ENCODE results near the gene ZNF550.
"Not testable (repeated sequence)": the region's sequence is repeated elsewhere in the genome, so short reads cannot be mapped to it uniquely, and the experiment has no call there.

Gene ZNF550

GRCh38 chr19:57527136-57527881 is 32.4 kb downstream of the ZNF550 start, which contains the start of gene ZNF549:
ZNF549 (plus strand) TSS chr19:57527356; CDS start chr19:57527574, 218 bp downstream.
- peak; percentile 89 for DNase-seq

GRCh38 chr19:57518021-57518420 is 41.6 kb downstream of the ZNF550 start:
- DNase-seq, result not testable (repeated sequence)

- DNase-seq, result no peak
These were observed 44.4 kb downstream of the ZNF550 start for GRCh38 chr19:57515255-57515654.

GRCh38 chr19:57512845-57513244 is 46.8 kb downstream of the ZNF550 start:
- no peak for DNase-seq

DNA sequence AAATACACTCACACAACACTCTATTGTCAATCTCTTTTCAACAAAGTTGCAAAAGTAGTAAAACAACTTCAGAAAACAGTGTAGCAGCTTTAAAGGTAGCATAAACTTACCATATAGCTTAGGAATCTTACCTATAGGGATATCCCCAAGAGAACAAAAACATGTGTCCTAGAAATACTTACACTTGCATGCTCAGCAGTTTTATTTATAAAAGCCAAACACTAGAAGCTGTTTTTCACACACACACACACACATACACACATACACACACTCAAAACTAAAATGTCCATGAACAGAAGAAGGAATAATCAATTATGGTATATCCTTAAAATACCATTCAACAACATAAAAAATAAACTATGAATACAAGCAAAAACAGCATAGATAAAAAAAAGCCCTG is 48.2 kb downstream of the ZNF550 start:
- no peak for DNase-seq

GRCh38 chr19:57506163-57506562 is 53.5 kb downstream of the ZNF550 start:
- no peak for DNase-seq

GRCh38 chr19:57500400-57500799 is 59.3 kb downstream of the ZNF550 start:
- DNase-seq, result not testable (repeated sequence)

DNA sequence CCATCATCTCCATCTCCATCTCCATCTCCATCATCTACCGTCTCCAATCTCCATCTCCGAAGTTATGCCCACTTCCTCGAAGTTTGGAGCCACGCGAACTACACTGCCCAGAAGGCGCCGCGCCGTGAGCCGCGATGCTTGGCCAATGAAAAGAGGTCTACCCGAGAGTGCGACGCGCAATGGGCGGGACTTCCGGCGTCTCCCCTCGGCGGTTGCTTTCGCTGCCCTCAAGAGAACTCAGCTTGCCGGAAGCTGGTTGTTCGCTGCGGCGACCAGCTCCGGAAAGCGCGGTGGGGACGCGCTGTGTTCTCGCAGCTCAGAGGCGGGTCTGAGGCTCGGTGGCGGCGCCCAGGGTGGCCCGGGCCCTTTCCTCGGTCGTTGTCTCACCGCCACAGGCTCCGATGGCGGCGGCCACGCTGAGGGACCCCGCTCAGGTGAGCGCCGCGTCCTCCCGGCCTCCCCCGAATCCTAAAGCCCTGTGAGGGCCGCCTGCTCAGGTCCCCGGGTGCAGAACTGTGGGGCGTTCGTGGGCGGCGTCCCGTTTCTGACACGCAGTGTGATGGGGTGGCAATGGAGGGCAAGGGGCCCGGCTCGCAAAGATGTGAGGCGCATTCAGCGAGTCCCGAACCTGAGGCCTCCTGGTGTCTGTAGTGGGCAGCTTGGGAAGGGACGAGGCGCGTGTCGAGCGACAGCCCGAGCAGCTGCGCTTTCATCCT is 59.8 kb downstream of the ZNF550 start, which contains the start of gene ZNF773:
ZNF773 (plus strand) TSS at position 259 of the 716 bp plus-strand sequence; CDS start at position 402, 143 bp downstream.
- DNase-seq, result peak; percentile 98

- not testable (repeated sequence) for DNase-seq
These were observed 60.4 kb downstream of the ZNF550 start for GRCh38 chr19:57499332-57499679.

DNA sequence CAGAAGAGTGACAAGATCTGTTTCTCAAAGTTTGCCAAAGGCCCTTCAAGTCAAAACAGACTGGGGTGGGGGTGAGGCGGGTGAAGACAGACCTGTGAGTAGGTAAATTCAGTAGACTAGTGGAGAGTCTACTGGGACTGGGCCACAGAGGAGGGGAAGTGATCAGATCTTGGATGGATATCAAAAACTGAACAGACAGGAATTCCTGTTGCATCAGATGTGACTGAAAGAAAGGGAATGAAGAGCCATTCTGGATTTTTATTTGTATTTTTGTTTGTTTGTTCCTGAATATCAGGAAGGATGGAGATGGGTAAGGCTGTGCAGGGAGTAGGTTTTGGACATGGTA is 71.4 kb downstream of the ZNF550 start:
- not testable (repeated sequence) for DNase-seq

DNA sequence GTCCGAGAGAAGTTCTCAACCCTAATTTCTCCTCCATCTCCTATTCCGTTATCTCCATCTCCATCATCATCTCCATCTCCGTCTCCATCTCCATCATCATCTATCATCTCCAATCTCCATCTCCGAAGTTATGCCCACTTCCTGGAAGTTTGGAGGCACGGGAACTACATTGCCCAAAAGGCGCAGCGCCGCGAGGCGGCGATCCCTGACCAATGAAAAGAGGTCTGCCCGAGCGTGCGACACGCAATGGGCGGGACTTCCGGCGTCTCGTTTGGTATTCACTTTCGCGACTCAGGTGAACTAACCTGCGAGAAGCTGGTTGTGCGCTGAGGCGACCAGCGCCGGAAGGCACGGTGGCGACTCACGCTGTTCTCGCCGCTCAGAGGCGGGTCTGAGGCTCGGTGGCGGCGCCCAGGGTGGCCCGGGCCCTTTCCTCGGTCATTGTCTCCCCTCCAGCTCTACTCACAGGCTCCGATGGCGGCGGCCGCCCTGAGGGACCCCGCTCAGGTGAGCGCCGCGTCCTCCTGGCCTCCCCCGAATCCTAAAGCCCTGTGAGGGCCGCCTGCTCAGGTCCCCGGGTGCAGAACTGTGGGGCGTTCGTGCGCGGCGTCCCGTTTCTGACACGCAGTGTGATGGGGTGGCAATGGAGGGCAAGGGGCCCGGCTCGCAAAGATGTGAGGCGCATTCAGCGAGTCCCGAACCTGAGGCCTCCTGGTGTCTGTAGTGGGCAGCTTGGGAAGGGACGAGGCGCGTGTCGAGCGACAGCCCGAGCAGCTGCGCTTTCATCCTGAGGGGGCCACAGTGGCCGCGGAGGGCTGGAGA is 72.0 kb downstream of the ZNF550 start, which contains the start of gene ZNF419:
ZNF419 (plus strand) TSS at position 274 of the 822 bp plus-strand sequence; CDS start at position 475, 201 bp downstream.
- peak; percentile 98 for DNase-seq

Data from CD4-positive, alpha-beta T cell treated with Interleukin-6 for 4 hours (primary cell).